GM12878 (cell line): Measurements from ENCODE around the gene PPFIBP1. TPM values are rescaled to one million over a fixed set of nuclear protein-coding genes. Genes with fewer than 3 reads are reported as not detected.

Source experiments
- ATAC-seq: fragments of 200-7000 bp; cut with Tn5 transposase; 3 replicates; pipeline ENCODE4 v1.9.1; 2020; ENCODE audit warnings: mild to moderate bottlenecking, moderate library complexity
- BruUV-seq: library from RNA; stranded (reverse); fragments of 400-500 nt; replicated peaks from 2 replicates; lab custom pipeline; 2021; lab: Mats Ljungman, UMichigan
- CTCF ChIA-PET: fragments of 300-600 bp; sonication (Branson Sonifier 250); formaldehyde crosslinking; extraction: SDS; loops from one replicate; lab custom pipeline; 2021; ENCODE audit warnings: inconsistent platforms; lab: Yijun Ruan, JAX
- POLR2A ChIA-PET: fragments of 350-600 bp; formaldehyde crosslinking; extraction: SDS; loops from one replicate; lab custom pipeline; 2021; ENCODE audit warnings: inconsistent platforms; lab: Charles Lee
- RAD21 ChIA-PET: fragments of 300-600 bp; sonication (Branson Sonifier 250); formaldehyde crosslinking; loops from one replicate; lab custom pipeline; 2023; ENCODE audit warnings: antibody characterized with exemption; ENCODE audit not compliant: unreplicated experiment; lab: Charles Lee
- SMC1A ChIA-PET: fragments of 300-600 bp; sonication (Branson Sonifier 250); formaldehyde crosslinking; loops from one replicate; lab custom pipeline; 2023; ENCODE audit not compliant: unreplicated experiment, uncharacterized antibody; lab: Charles Lee
- DNase-seq: peaks from one replicate; pipeline ENCODE4 v3.0.0-alpha.2; 2011; ENCODE audit warnings: low read depth, low spot score
- FAIRE-seq: peaks from 3 replicates; lab custom pipeline; 2011; peaks lifted over from hg19 to GRCh38; lab: Jason Lieb, UNC
- H2AFZ ChIP-seq: 2 replicates; pipeline ENCODE4 v1.6.0; 2011; ENCODE audit warnings: low read depth, low read length, control low read depth; ENCODE audit not compliant: control insufficient read depth
- H3K27ac ChIP-seq: 2 replicates; pipeline ENCODE4 v1.5.1; 2011; ENCODE audit warnings: control low read depth; ENCODE audit not compliant: control insufficient read depth, insufficient read depth
- H3K27me3 ChIP-seq, 2 experiments: replicated peaks in 1 of 2; 2 replicates each; pipeline versions ENCODE4 v1.6.0 to v1.6.1; 2011; ENCODE audit warnings: low read length in 1 of 2; ENCODE audit not compliant: control insufficient read depth in 2 of 2, insufficient read depth in 2 of 2
- H3K36me3 ChIP-seq, 2 experiments: 2 replicates each; pipeline ENCODE4 v1.5.1; 2011; ENCODE audit warnings: low read length in 1 of 2; ENCODE audit not compliant: control insufficient read depth in 2 of 2, insufficient read depth in 2 of 2
- H3K4me1 ChIP-seq: 2 replicates; pipeline ENCODE4 v1.6.1; 2011; ENCODE audit warnings: mild to moderate bottlenecking, low read length, moderate library complexity, mixed read lengths; ENCODE audit not compliant: control insufficient read depth, insufficient read depth
- H3K4me2 ChIP-seq: 2 replicates; pipeline ENCODE4 v1.6.0; 2011; ENCODE audit warnings: control low read depth; ENCODE audit not compliant: control insufficient read depth, insufficient read depth
- H3K4me3 ChIP-seq: fragments of 200-600 bp; sonication (generic); 2 replicates; pipeline ENCODE4 v1.5.1; 2016
- H3K79me2 ChIP-seq: 2 replicates; pipeline ENCODE4 v1.6.0; 2011; ENCODE audit warnings: low read length; ENCODE audit not compliant: control insufficient read depth, insufficient read depth
- H3K9ac ChIP-seq: 2 replicates; pipeline ENCODE4 v1.8.0; 2011; ENCODE audit warnings: low read length, control low read depth, mixed read lengths; ENCODE audit not compliant: control insufficient read depth, insufficient read depth
- H3K9me3 ChIP-seq: replicated peaks from 3 replicates; pipeline ENCODE4 v1.5.1; 2011; ENCODE audit warnings: mild to moderate bottlenecking, low read length; ENCODE audit not compliant: control insufficient read depth, insufficient read depth
- H4K20me1 ChIP-seq: 2 replicates; pipeline ENCODE4 v1.6.0; 2011; ENCODE audit not compliant: control insufficient read depth, insufficient read depth
- BACH1 ChIP-seq: fragments of 450-650 bp; IDR thresholded peaks from 2 replicates; pipeline ENCODE4 v1.6.1; 2017; ENCODE audit warnings: mild to moderate bottlenecking, borderline replicate concordance
- GATAD2B ChIP-seq: fragments of 450-650 bp; conservative IDR thresholded peaks from 2 replicates; pipeline ENCODE4 v1.6.1; 2017; ENCODE audit warnings: low read depth, mild to moderate bottlenecking, moderate library complexity
- RUNX3 ChIP-seq: IDR thresholded peaks from 2 replicates; pipeline ENCODE4 v1.6.1; 2012; ENCODE audit warnings: low read length, inconsistent platforms
- ZBED1 ChIP-seq: IDR thresholded peaks from 2 replicates; pipeline ENCODE4 v1.6.1; 2016; ENCODE audit warnings: borderline replicate concordance
- WGBS: methylation state at CpG from one replicate; pipeline ENCODE4 v1.1.6; 2016; ENCODE audit warnings: low lambda C conversion rate; ENCODE audit not compliant: insufficient replicate concordance, insufficient coverage; ENCODE audit errors: missing lambda C conversion rate; 5-methylcytosine and 5-hydroxymethylcytosine counted together
- in situ Hi-C: fragments of 300-500 bp; cut with MboI; formaldehyde crosslinking; loops from 9 replicates; pipeline ENCODE4 v1.14.3; 2018; ENCODE audit warnings: mixed read lengths
- intact Hi-C: fragments of 100-400 bp; cut with micrococcal nuclease; formaldehyde crosslinking; loops from one replicate; pipeline ENCODE4 v1.14.2; 2022; ENCODE audit not compliant: unreplicated experiment
- polyA plus RNA-seq, 11 experiments: library from polyadenylated mRNA; depleted of rRNA in 4 of 11; unstranded in 6 of 11; stranded (reverse) in 5 of 11; fragments of >200 nt; fragmentation: Nextera tagmentation in 4 of 11; fragmentation: Illumina TruSeq in 1 of 11; extraction: Ambion mirVana in 4 of 11; extraction: Trizol in 1 of 11; gene quantifications; 1 replicate in 1 of 11; 2 replicates in 10 of 11; pipeline versions ENCODE4 v1.2.1 to v1.2.3, GENCODE V29; 2011 to 2016; ENCODE audit warnings: inconsistent platforms in 2 of 11, missing spikeins in 2 of 11, low read depth in 1 of 11
- total RNA-seq, 4 experiments: library from RNA; depleted of rRNA in 3 of 4; stranded (reverse); fragments of >200 nt in 3 of 4; fragmentation: Illumina TruSeq in 1 of 4; extraction: Trizol in 1 of 4; gene quantifications; 2 replicates each; pipeline versions ENCODE4 v1.2.1 to v1.2.3, GENCODE V29; 2013 to 2021
- TF ChIP-seq, protein P1 (sequence below), 3 experiments: IDR thresholded peaks in 2 of 3; conservative IDR thresholded peaks in 1 of 3; 2 replicates each; pipeline ENCODE4 v1.5.1; 2011; ENCODE audit warnings: low read depth in 3 of 3, low read length in 3 of 3, mild to moderate bottlenecking in 3 of 3, control low read depth in 2 of 3, moderate library complexity in 2 of 3, inconsistent platforms in 1 of 3, mixed read lengths in 1 of 3; ENCODE audit not compliant: control insufficient read depth in 2 of 3, insufficient read depth in 1 of 3; ENCODE audit errors: extremely low read depth in 1 of 3
- TF ChIP-seq, protein P2 (sequence below): fragments of 450-650 bp; IDR thresholded peaks from 2 replicates; pipeline ENCODE4 v1.6.1; 2017; ENCODE audit warnings: antibody characterized with exemption, mild to moderate bottlenecking, moderate library complexity

The PPFIBP1 gene
- total and polyA plus RNA-seq, 10 of the 15 experiments (the other 5 are each of a cell fraction or from before 2014, with no cell fraction given): 0.47 to 7.8 (median 3.6) TPM

DNA sequence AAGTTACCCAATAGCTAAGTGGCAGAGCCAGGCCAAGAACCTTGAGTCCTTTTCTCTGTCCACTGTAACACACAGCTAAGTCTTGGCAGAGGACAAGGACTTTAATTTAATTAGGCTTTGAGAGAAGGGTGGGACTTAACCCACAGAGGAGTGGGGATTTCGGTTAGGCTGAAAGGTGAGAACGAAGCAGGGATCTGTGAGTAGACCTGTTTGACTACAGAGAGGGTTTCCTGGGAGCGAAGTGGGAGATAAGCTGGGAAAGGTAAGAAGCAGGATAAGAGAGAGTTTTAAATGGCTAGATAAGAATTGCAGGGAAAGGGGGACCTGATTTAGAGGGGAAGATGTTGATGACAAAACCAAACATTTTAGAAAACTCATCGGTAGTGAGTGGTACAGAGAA lies 2.0 kb upstream of the PPFIBP1 start:
- Histone ChIP-seq H3K9ac (no peak overlapping the region), H3K4me1 (no peaks in the 10 kb centered on the region), H3K27ac (no peak overlapping the region), H3K79me2 (peaks cover 11% of the 10 kb centered on the region), H3K9me3 (no peaks in the 10 kb centered on the region), H3K27me3 (no peaks in the 10 kb centered on the region), H2AFZ (no peak overlapping the region), H3K36me3 (no peaks in the 10 kb centered on the region), H4K20me1 (no peaks in the 10 kb centered on the region), H3K4me2 (no peak overlapping the region), H3K4me3 (no peak overlapping the region)
- ATAC-seq (no peak), FAIRE-seq (no peak), DNase-seq (no peak)
- intact Hi-C loops (no loop called here), in situ Hi-C loops (no loop called here)
- WGBS: 95% methylated on average over 4 of the region's 4 CpGs
- no TSS peak for BruUV-seq
- CTCF ChIA-PET: no interaction called here
- POLR2A ChIA-PET: no interaction called here
- SMC1A ChIA-PET: interaction anchor here (0.8 kb wide), 1 partner anchor 13 kb away, joined by 3 read pairs; no protein-coding TSS in a partner anchor
- RAD21 ChIA-PET: no interaction called here
- TF ChIP-seq, protein P1, sequence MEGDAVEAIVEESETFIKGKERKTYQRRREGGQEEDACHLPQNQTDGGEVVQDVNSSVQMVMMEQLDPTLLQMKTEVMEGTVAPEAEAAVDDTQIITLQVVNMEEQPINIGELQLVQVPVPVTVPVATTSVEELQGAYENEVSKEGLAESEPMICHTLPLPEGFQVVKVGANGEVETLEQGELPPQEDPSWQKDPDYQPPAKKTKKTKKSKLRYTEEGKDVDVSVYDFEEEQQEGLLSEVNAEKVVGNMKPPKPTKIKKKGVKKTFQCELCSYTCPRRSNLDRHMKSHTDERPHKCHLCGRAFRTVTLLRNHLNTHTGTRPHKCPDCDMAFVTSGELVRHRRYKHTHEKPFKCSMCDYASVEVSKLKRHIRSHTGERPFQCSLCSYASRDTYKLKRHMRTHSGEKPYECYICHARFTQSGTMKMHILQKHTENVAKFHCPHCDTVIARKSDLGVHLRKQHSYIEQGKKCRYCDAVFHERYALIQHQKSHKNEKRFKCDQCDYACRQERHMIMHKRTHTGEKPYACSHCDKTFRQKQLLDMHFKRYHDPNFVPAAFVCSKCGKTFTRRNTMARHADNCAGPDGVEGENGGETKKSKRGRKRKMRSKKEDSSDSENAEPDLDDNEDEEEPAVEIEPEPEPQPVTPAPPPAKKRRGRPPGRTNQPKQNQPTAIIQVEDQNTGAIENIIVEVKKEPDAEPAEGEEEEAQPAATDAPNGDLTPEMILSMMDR (IDR thresholded peaks at IDR 0.05 in 2 of 3, conservative IDR thresholded peaks at IDR 0.05 in 1 of 3; ENCODE audit: control insufficient read depth in 2 of 3, extremely low read depth in 1 of 3, insufficient read depth in 1 of 3, low read depth in 3 of 3, low read length in 3 of 3): no peak
- TF ChIP-seq BACH1 (no peak), RUNX3 (no peak), ZBED1 (no peak), GATAD2B (no peak)
- TF ChIP-seq, protein P2, sequence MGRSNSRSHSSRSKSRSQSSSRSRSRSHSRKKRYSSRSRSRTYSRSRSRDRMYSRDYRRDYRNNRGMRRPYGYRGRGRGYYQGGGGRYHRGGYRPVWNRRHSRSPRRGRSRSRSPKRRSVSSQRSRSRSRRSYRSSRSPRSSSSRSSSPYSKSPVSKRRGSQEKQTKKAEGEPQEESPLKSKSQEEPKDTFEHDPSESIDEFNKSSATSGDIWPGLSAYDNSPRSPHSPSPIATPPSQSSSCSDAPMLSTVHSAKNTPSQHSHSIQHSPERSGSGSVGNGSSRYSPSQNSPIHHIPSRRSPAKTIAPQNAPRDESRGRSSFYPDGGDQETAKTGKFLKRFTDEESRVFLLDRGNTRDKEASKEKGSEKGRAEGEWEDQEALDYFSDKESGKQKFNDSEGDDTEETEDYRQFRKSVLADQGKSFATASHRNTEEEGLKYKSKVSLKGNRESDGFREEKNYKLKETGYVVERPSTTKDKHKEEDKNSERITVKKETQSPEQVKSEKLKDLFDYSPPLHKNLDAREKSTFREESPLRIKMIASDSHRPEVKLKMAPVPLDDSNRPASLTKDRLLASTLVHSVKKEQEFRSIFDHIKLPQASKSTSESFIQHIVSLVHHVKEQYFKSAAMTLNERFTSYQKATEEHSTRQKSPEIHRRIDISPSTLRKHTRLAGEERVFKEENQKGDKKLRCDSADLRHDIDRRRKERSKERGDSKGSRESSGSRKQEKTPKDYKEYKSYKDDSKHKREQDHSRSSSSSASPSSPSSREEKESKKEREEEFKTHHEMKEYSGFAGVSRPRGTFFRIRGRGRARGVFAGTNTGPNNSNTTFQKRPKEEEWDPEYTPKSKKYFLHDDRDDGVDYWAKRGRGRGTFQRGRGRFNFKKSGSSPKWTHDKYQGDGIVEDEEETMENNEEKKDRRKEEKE: no peak
